ENCODE data around the gene TSBP1.
A peak's percentile ranks its signal among the peaks of the same experiment; 100 is the strongest.

Gene TSBP1, protein sequence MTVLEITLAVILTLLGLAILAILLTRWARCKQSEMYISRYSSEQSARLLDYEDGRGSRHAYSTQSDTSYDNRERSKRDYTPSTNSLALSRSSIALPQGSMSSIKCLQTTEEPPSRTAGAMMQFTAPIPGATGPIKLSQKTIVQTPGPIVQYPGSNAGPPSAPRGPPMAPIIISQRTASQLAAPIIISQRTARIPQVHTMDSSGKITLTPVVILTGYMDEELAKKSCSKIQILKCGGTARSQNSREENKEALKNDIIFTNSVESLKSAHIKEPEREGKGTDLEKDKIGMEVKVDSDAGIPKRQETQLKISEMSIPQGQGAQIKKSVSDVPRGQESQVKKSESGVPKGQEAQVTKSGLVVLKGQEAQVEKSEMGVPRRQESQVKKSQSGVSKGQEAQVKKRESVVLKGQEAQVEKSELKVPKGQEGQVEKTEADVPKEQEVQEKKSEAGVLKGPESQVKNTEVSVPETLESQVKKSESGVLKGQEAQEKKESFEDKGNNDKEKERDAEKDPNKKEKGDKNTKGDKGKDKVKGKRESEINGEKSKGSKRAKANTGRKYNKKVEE

DNA sequence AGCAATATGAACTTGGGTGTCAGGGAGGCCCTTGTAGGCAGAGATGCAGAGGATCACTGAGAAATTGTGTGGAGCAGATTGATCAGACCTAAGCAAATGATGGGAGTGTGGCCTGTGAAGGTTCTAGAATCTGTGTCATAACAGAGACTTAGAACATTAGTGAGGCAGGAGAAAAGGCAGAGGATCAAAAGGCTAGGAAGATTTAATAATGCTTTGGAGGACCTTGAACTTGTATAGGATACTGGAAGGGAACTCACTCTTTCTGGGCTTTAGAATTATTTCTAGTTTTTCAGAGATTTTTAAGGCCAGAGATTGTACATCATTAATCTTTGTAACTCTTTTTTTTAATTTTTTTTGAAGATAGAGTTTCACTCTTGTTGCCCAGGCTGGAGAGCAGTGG is at the start of gene TSBP1:
Gene TSBP1, minus strand, starts transcription at position 101 of the 400 bp plus-strand sequence. CDS start 197 bp downstream, outside the sequence.
- DNase-seq (ENCODE audit: low read depth) = no peak

DNA sequence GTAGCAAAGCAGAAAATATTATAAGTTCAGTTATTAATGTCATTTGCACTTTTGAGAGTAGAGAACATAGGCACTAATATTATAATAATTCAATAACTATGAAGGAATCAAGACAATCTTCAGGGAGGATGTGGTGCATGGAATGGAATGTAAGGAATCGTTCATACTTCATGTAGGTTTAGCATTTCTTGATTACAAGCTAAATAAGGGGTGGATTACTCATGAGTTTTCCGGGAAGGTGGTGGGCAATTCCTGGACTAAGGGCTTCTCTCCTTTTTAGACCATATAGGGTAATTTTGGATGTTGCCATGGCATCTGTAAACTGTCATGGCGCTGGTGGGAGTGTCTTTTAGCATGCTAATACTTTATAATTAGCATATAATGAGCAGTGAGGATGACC is 44.3 kb upstream of the TSBP1 start:
- no peak for DNase-seq (ENCODE audit: low read depth)

DNA sequence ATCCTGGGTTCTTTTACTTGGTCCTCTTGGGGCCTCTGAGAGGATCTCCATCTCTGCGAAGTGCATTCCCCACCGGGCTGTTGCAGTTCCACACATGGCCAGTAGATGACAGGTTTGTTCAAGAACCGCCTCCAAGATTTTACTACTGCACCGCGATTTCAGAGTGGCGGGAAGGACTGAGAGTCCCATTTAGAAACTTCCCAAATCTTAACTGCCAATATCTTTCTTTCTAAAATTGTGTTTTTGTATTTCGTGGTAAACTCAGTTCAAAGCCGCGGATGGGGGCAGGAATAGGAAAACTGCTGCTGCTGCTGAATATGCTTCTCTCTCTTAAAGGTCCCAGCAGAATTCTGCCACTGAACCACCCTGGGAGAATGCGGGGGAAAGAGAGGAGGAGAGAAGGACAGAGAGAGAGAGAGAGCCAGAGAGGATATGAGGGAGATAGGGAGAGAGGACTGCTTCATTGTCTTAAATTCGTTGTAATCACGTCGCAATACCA is 43.9 kb upstream of the TSBP1 start:
- peak; percentile 57 for DNase-seq (ENCODE audit: low read depth)

DNA sequence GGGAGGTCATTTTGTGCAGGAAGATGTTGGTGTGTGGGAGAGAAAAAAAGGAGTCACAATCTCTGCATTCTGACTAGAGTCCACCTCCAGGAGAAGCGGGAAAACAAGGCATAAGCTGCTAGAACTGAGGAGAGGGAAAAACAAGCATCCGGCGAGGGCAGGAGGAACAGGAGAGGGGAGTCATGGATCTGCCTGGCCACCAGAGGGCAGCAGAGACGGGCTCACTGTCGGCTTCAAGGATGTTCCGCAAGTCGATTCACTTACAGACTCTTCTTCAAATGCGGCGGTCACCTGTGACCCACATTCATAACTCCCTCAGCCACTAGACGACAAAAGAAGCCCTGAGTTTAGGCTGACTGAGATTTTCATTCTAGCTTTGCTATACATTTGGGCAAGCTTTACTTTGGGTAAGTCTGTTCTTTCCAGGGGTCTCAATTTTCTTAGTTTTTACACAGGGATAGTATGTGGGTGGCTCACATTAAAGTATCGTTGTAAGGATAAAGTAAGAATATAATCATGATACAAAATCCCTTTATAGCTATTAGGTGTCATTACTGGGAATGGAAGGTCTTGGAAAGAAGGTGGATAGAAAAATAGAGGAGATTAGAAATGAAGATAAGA is 41.8 kb upstream of the TSBP1 start:
- peak; percentile 75 for DNase-seq (ENCODE audit: low read depth)

DNA sequence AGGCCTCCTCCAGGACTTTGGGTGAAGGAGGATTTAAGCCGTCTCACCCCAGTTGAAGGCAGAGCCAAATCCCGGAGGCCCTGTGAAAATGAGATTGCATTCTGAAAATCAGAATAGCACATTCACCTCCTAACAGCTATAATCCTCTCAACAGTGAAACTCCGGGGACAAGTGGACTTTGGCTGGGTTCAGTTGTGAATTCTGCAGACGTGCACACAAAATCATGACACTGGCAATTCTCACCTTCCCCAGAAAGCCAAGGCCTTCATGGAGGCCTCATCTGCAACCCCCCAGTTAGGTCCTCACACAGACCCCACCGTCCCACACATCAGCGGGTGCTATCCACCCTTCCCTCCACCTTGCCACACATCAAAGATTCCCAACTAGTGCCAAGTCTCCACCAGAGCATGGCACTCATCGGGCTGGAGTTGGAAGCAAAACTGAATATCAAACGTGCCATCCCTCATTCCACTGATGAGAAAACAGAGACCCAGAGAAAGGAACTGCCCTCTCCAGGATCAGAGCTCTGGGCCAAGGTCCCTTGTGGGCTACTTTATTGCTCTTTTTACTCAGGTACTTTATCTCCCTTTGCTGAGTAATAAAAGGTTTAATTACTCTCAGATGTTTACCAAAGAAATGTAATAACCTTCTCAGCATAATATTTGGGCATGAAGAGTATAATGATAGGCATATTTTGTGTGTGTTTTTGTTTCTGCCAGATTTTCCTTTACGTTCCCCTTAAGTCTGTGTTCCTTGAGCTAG is 40.0 kb upstream of the TSBP1 start:
- DNase-seq (ENCODE audit: low read depth) = no peak

DNA sequence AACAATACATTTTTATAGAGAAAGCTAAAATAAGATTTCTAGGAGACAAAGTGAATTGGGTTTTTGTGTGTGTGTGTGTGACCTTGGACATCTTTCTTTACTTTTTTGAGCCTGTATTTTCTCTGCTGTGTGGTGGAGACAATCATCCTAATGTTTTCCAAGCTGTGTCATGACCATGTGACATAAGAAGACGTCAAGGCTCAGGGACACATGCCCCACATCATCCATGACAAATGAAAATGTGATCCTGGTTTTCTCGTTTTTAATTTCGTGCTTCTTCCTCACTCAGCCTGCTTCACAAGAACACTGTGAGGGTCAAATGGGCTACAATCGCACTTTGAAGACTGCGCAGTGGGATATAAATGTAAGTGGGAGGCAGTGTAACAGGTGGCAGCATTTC is 39.2 kb upstream of the TSBP1 start:
- no peak for DNase-seq (ENCODE audit: low read depth)

DNA sequence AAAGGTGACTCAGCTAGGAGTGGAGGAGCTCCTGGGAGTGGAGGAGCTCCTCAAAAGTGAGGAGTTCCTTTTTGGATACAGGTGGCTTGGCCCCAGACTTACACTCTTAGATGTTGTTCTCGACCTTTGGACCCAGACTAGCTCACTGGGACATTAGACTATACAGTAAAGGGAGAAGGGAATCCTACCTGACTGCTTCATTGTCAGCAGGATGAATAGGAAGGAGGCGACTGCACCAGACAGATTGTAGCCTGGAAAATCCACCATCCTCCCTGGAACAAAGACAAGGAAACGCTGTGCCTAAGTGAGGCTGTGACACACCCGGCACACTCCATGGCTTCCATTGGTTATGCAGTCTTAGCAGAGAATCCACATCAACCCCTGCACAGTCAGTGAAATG is 35.2 kb upstream of the TSBP1 start, which contains the start of gene BTNL2:
Gene BTNL2, minus strand, starts transcription at position 325 of the 400 bp plus-strand sequence. Its CDS starts 58 bp downstream, at position 267.
- DNase-seq (ENCODE audit: low read depth) = no peak

DNA sequence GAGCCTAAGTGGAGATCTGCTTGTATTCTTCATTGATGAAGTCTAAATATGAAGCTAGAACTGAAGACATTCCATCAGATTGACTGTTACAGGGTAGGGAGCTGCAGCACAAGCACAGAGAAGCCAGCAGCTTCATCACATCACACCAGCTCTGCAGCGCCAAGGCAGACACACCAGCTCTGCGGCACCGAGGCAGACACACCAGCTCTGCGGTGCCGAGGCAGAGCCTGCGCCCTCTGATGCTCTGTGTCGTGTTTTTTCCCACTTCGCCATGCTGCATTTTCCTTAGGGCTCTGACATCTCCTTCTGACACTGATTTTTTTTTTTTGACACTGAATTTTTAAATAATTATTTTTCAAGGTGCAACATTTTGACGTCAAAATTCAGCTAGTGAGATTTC is 34.5 kb upstream of the TSBP1 start:
- no peak for DNase-seq (ENCODE audit: low read depth)

DNA sequence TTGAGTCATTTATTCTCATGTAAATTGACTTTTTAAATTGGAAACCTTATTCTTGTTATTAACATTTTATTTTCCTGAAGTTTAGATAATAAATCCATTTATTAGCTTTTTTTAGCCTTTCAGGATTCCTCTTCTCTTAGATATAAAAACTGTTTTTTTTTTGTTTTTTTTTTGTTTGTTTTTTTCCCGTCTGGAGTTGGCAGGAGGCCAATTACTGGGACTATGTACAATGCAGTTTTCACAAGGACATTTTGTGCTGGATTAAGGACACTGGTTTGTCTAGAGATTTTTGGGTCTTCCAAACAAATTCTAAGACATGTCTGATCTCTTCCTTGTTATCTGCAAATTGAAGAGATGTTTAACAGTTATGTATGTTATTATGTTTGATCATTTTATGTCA is 34.0 kb upstream of the TSBP1 start:
- no peak for DNase-seq (ENCODE audit: low read depth)

DNA sequence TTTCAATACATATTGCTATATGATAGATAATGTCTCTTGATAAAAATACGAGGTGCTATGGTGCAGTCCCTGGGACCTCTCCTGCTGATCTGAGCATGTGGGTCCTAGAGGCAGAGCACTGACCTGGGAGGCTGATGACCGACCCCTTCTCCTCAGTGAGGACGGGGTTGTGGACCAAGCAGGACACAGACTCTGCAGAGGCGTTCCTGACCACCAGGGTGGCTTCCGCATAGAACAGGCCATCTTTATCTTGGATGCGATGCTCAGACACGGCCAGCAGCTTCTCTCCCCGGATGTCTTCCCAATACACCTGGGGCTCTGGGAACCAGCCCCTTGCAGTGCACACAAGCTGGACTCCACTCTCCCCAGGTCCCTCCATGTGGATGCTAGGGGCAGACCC is 31.1 kb upstream of the TSBP1 start:
- DNase-seq (ENCODE audit: low read depth) = no peak

DNA sequence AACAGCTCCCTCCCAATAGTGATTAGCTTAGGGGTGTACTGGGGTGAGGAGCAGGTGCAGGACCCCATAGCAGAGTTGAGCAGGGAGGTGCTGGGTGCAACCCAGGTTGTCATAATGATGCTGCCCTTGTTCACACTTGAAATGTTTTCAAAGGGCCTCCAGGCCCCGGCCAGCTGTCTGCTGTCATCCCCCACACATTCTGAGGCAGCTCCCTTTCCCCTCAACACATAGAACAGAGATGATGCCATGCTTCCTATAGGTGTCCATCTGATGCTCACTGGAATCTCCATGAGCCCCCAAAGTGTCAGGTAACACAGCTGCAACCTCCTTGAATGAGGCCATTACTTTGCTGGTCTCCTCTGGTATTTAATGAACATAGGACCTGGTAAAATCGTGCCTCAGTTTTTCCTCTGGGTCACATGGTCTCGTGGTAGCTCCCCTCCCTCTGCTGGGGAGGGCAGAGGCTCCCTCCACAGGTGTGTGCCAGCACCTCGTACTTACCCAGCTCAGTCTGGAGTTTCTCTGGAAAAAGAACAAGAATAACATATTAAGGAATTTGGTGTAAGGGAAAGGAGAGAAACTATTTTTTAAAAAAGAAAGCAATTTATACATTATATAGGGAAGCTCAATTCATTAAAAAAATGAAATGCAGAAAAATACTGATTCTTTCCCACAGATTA is 29.7 kb upstream of the TSBP1 start:
- no peak for DNase-seq (ENCODE audit: low read depth)

DNA sequence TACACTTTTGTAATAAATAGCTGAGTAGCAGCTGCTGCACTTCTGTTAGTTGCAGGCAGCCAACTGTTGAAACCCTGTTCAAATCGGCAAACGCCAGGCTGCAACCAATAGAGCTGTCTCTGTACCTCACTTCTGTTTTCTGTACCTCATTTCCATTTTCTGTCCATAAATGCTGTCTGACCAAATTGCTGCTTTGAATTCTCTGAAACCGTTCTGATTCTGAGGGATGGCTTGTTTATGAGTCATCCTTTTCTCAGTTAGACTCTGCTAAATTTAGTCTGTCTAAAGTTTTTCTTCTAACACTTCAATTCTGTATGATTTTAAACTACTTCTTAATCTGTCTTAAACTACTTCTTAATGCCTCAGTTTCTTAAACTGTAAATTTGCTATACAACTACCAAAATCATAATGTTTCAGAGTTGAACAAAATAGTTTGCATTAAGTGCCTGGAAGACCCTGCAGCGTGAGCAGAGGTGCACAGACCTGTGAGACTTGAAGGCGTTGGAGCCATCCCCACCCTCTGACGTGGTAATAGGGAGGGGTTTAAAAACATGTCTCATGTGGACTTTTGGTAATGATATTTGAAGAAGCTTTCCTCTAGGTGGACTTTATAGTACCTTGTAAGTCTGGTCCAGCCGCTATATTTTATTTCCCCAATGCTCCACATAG is 25.7 kb upstream of the TSBP1 start:
- no peak for DNase-seq (ENCODE audit: low read depth)

DNA sequence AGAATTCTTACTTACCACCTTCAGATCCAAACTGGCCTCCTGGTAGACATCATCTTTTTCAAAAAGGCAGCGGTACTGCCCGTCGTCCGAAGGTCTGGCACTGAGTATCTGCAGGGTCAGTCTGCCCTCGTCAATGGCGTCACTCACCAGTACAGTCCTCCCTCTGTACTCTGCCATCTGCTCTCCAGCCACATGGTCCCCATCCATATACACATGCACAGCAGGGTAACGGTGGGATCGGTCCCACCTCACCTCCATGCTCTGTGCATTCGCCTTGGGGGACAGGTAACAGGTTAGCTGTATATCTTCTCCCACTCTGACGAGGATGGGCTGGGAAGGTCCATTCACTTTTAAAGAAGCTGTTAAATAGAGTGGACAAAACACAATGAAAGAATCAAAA is 24.3 kb upstream of the TSBP1 start:
- DNase-seq (ENCODE audit: low read depth) = no peak

DNA sequence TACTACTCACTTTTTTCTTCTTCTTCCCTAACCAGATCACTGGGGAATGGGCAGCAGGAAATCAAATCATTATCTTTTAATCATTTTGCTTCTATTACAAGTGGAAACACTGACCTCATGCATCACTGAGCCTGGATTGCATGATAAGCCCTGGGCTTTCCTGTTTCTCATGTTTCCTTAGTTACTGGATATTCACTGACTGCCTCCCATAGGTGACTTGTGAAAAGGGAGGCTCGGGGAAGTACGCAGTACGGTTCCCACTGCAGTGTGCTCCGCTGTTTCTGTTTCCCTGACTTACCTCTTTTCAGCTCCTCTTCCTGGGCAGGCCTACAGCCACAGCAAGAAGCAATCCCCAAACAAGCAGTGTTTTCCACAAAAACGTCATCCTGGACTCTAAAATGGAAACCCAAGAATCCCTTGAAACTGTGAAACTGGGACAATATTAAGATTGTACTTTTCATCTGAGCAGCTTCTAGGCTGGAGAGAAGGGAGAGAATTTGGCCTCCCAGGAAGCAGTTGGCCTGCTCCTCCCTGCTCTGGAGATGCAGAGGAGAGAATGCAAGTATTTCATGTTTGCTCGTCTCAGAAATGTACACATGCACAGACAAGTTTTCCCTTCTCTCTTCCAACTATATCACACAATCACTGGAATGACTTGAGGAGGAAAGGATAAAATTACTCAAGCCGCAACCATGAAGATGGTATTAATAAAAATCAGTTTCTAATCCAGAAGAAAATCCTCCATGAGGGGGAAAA is 22.1 kb upstream of the TSBP1 start:
- no peak for DNase-seq (ENCODE audit: low read depth)

DNA sequence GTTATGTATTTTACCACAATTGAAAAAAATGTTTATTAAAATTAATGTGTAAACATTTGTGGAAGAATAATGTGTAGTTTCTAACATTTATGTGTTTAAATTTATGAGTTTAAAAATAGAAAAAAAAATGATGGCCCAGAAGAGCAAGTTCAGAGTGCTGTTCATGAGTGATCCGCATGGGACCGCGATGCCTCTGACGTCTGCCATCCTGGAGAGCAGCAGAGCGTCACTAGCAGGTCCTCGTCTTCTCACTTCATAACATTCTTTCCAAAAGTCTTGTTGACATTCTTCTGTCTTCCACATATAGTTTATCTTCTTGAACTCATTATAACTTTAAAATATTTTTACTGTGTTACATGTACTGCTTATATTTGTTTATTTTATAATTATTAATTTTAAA is 19.8 kb upstream of the TSBP1 start:
- no peak for DNase-seq (ENCODE audit: low read depth)

DNA sequence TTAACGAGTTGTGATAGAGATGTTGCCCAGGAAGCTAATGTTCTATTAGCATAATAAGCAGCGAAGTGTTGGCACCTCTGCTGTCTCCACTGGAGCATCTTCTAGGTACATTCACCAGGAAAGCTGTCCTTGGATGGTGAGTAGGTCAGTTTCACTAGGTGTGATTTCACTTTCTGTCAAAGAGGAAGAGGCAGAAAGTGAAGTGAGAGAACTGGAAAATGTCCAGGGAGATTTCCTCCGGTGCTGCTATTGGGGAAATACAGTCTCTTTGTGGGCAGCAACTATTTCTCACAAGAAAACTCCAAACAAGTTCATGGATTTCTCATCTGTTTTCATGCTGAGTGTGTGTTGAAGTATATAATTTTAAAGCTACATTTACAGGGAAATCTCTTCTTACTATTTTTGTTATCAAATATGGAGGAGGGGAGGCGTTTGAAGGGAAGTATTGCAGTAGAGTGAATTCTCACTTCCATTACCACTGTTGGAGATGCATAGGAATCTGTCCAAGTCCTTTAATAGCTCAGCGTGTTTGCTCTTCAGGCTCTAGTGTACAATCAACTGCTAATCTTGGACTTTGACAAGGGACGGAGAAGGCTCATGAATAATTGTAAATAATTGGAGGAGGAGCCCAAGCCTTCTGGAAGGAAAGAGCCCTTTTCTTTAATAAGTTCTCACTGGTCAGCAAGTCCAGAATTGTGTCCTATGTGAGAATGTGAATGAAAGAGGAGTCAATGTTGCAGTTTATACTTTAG is 16.1 kb upstream of the TSBP1 start:
- DNase-seq (ENCODE audit: low read depth) = no peak

DNA sequence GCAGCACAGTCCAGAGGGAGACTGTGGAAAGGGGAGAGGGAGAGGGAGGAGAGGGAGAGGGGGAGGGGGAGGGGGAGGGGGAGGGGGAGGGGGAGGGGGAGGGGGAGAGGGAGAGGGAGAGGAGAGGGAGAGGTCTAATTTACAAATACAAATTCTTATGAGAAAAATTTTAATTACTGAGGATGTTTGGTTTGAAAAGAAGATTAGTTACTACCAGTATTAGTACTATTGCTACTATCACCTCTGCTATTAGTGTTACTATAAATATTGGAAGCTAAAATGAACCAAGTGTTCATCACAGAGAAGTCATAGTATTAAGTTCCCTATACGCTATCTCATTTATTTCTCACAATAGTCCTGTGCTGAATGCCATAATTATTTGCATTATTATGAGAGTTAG is 14.3 kb upstream of the TSBP1 start:
- no peak for DNase-seq (ENCODE audit: low read depth)

DNA sequence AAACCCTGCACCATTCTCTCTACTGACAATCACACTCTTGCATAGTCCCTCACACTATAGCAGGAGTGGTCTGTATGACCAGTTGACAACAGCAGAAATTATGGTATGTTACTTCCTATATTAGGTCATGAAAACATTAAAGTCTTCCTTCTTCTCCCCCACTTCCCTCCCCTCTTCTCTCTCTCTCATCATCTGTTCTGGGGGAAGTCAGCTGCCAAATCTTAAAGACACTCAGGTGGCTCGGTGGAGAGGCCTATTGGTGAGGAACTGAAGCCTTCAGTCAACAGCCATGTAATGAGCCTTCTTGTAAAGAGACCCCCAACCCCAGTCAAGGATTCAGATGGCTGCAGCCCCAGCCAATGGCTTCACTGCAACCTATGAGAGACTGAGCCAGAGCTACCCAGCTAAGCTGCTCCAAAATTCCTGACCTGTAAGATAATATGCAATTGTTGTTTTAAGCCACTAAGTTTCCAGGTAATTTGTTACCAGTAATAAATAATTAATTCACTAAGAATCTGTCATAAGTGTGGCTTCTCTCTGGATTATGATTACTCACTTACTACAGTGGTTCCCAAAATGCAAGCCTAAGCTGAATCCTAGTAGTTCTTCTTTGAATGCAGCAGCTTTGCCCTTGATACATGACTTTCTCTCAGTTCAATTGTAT is 11.2 kb upstream of the TSBP1 start:
- no peak for DNase-seq (ENCODE audit: low read depth)

DNA sequence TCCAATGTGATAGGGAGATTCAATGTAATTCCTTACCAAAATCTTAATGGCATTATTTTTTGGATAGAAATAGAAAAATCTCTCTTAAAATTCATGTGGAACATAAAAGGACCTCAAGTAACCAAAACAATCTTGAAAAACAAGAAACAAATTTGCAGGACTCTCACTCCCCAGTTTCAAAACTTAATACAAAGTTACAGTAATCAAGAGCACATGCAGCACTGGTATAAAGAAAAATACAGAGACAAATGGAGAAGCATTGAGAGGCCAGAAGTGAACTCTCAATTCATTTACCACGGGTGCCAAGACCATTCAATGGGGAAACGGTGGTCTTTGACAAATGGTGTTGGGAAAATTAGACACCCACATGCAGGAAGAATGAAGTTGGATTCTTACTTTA is 7.8 kb upstream of the TSBP1 start:
- no peak for DNase-seq (ENCODE audit: low read depth)

Data from stimulated activated CD8-positive, alpha-beta memory T cell treated with anti-CD3 and anti-CD28 coated beads, Interleukin-4, amount 100 ng/mL, for 24 hours (primary cell).